A673 (cell line): ENCODE results near the gene HAAO.

Experiments used
- CTCF ChIP-seq: fragments of 300-800, 200-600 bp; sonication (generic); conservative IDR thresholded peaks from 2 replicates; pipeline ENCODE4 v1.5.1; 2017; ENCODE audit warnings: low read depth, mild to moderate bottlenecking, antibody characterized with exemption, low read length, moderate library complexity, mixed read lengths
- EZH2 ChIP-seq: fragments of 200-600 bp; sonication (generic); IDR thresholded peaks from 2 replicates; pipeline ENCODE4 v1.6.1; 2017; ENCODE audit warnings: borderline replicate concordance, low read depth, mild to moderate bottlenecking, mixed read lengths, antibody characterized with exemption, low read length; ENCODE audit not compliant: poor library complexity, severe bottlenecking

- TF ChIP-seq CTCF (no peak), EZH2 (no peak)
Measured at GRCh38 chr2:42783511-42783910, 8.9 kb downstream of the HAAO start.
